ENCODE data around the gene PRDM12. TPM values are rescaled to one million over a fixed set of nuclear protein-coding genes. Genes with fewer than 3 reads are reported as not detected.

Gene PRDM12
- total and polyA plus RNA-seq, 2 donors (not counting 1 experiment from before 2014, with no cell fraction given) = not detected

DNA sequence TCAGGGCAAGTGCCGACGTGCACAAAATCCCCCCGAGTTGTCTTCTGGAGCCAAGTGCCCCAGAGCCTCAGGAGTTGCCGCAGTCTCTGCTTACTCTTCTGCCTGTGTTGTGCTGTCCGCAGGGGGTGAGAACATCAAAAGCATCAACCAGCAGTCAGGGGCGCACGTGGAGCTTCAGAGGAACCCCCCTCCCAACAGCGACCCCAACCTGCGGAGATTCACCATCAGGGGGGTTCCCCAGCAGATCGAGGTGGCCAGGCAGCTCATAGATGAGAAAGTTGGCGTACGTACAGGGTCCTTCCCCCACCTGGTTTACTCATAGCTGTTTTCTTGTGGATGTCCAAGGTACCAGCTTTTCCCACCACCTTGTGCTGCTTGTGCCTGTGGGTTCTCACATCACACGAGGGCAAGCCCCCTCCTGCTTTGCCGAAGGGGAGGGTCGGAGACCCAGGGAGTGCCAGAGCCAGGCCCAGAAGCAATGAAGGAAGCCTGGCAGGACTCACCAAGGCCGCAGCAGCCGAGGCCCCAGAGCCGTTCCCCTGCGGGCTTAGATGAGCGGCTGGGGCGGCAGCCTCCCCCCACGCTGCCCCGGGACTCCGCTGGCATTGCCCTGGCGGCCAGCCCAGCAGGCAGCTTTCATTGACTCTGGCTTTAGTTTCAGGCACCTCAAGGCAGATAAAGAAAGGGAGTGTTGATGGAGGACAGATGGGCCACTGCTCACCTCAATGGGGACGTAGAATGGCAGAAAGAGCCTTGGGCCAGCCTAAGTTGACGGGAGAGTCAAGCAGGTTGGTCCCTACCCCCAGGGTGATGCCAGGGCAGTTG lies 33.7 kb upstream of the PRDM12 start:
- Histone ChIP-seq H2AFZ (ENCODE audit: low read length) (no peak overlapping the region), H3K36me3 (ENCODE audit: control insufficient read depth, insufficient read depth, low read length) (peaks cover 28% of the 10 kb centered on the region), H4K20me1 (ENCODE audit: control insufficient read depth, extremely low read depth, insufficient read depth, low read length) (no peaks in the 10 kb centered on the region), H3K4me2 (ENCODE audit: extremely low read depth, insufficient read depth, low read length) (no peak overlapping the region), H3K27me3 (ENCODE audit: control insufficient read depth, insufficient read depth, low read length) (no peaks in the 10 kb centered on the region), H3K79me2 (ENCODE audit: control insufficient read depth, insufficient read depth, low read length) (no peaks in the 10 kb centered on the region), H3K4me3 (replicated peaks in 1 of 4; ENCODE audit: control extremely low read depth in 1 of 4, insufficient read depth in 1 of 4, low read depth in 3 of 4, low read length in 4 of 4) (no peak overlapping the region), H3K4me1 (ENCODE audit: control insufficient read depth, extremely low read depth, insufficient read depth, low read length) (no peaks in the 10 kb centered on the region), H3K27ac (ENCODE audit: insufficient read depth, low read length) (no peak overlapping the region), H3K9ac (ENCODE audit: insufficient read depth, low read length) (no peak overlapping the region), H3K9me3 (ENCODE audit: control insufficient read depth, insufficient read depth, low read depth, low read length) (no peaks in the 10 kb centered on the region)
- TF ChIP-seq CTCF (conservative IDR thresholded peaks at IDR 0.05 in 1 of 2, IDR thresholded peaks at IDR 0.05 in 1 of 2; ENCODE audit: low read depth in 1 of 2, low read length in 2 of 2) (no peak), EZH2 (IDR thresholded peaks at IDR 0.05; ENCODE audit: low read length, missing control alignments) (no peak)
- DNase-seq (ENCODE audit: low read depth in 2 of 2) = no peak

DNA sequence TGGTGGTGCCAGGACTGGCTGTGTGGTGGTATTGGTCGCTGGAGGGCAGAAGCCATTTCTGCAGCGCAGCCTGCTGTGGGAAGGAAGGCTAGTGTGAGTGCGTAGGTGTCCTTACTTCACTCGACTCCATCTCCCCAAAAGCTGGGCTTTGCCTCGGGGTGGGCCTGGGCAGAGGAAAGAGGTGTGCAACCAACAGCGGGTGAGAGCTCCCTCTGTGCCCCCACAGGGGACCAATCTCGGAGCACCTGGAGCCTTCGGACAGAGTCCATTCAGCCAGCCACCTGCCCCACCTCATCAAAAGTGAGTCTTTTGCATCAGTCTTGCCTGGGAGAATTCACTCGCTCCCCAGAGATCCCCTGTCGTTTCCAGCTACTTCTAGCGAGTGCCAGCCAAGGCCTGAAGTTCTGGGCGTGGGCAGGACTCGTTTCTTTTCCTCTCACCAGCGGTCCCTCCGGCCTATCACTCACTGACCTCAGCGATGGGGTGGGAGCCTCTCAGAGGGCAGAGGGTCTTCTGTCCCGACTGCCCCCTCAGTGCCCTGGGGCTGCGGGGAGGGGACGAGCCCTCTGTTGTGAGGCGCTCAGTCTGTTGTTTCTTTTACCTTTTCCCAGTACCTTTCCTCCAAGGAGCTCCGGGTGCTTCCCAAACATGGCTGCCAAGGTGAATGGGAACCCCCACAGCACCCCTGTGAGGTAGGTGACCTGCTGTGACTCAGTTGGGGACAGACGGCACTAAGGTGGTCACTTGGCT lies 32.9 kb upstream of the PRDM12 start:
- H3K27ac ChIP-seq (ENCODE audit: insufficient read depth, low read length) = no peak overlapping the region
- H3K4me3 ChIP-seq (replicated peaks in 1 of 4; ENCODE audit: control extremely low read depth in 1 of 4, insufficient read depth in 1 of 4, low read depth in 3 of 4, low read length in 4 of 4) = no peak overlapping the region
- no peaks in the 10 kb centered on the region for H3K79me2 ChIP-seq (ENCODE audit: control insufficient read depth, insufficient read depth, low read length)
- no peaks in the 10 kb centered on the region for H3K4me1 ChIP-seq (ENCODE audit: control insufficient read depth, extremely low read depth, insufficient read depth, low read length)
- H3K36me3 ChIP-seq (ENCODE audit: control insufficient read depth, insufficient read depth, low read length) = peaks cover 28% of the 10 kb centered on the region
- no peak overlapping the region for H3K4me2 ChIP-seq (ENCODE audit: extremely low read depth, insufficient read depth, low read length)
- DNase-seq (ENCODE audit: low read depth in 2 of 2) = no peak
- H3K9ac ChIP-seq (ENCODE audit: insufficient read depth, low read length) = no peak overlapping the region
- no peak for TF ChIP-seq CTCF (conservative IDR thresholded peaks at IDR 0.05 in 1 of 2, IDR thresholded peaks at IDR 0.05 in 1 of 2; ENCODE audit: low read depth in 1 of 2, low read length in 2 of 2)
- no peak for TF ChIP-seq EZH2 (IDR thresholded peaks at IDR 0.05; ENCODE audit: low read length, missing control alignments)
- no peak overlapping the region for H2AFZ ChIP-seq (ENCODE audit: low read length)
- H3K27me3 ChIP-seq (ENCODE audit: control insufficient read depth, insufficient read depth, low read length) = no peaks in the 10 kb centered on the region
- no peaks in the 10 kb centered on the region for H3K9me3 ChIP-seq (ENCODE audit: control insufficient read depth, insufficient read depth, low read depth, low read length)
- no peaks in the 10 kb centered on the region for H4K20me1 ChIP-seq (ENCODE audit: control insufficient read depth, extremely low read depth, insufficient read depth, low read length)

- DNase-seq (ENCODE audit: low read depth in 2 of 2) = no peak
- no peak overlapping the region for H3K9ac ChIP-seq (ENCODE audit: insufficient read depth, low read length)
- H3K27ac ChIP-seq (ENCODE audit: insufficient read depth, low read length) = no peak overlapping the region
- H3K4me2 ChIP-seq (ENCODE audit: extremely low read depth, insufficient read depth, low read length) = no peak overlapping the region
- no peak for TF ChIP-seq EZH2 (IDR thresholded peaks at IDR 0.05; ENCODE audit: low read length, missing control alignments)
- TF ChIP-seq CTCF (conservative IDR thresholded peaks at IDR 0.05 in 1 of 2, IDR thresholded peaks at IDR 0.05 in 1 of 2; ENCODE audit: low read depth in 1 of 2, low read length in 2 of 2) = no peak
- H4K20me1 ChIP-seq (ENCODE audit: control insufficient read depth, extremely low read depth, insufficient read depth, low read length) = no peaks in the 10 kb centered on the region
- no peaks in the 10 kb centered on the region for H3K9me3 ChIP-seq (ENCODE audit: control insufficient read depth, insufficient read depth, low read depth, low read length)
- H2AFZ ChIP-seq (ENCODE audit: low read length) = no peak overlapping the region
- H3K4me3 ChIP-seq (replicated peaks in 1 of 4; ENCODE audit: control extremely low read depth in 1 of 4, insufficient read depth in 1 of 4, low read depth in 3 of 4, low read length in 4 of 4) = no peak overlapping the region
- H3K27me3 ChIP-seq (ENCODE audit: control insufficient read depth, insufficient read depth, low read length) = no peaks in the 10 kb centered on the region
- peaks cover 32% of the 10 kb centered on the region for H3K36me3 ChIP-seq (ENCODE audit: control insufficient read depth, insufficient read depth, low read length)
- H3K79me2 ChIP-seq (ENCODE audit: control insufficient read depth, insufficient read depth, low read length) = no peaks in the 10 kb centered on the region
- no peaks in the 10 kb centered on the region for H3K4me1 ChIP-seq (ENCODE audit: control insufficient read depth, extremely low read depth, insufficient read depth, low read length)
These were observed 32.2 kb upstream of the PRDM12 start for GRCh38 chr9:130632081-130632710.
